HEK293 (cell line): ENCODE measurements around the gene ADM2.

ENCODE experiments used
- GLI4 ChIP-seq: fragments of 450-650 bp; formaldehyde crosslinking; IDR thresholded peaks from 2 replicates; pipeline ENCODE4 v1.5.1; 2016; ENCODE audit warnings: missing biosample characterization, missing genetic modification characterization
- HOXA7 ChIP-seq: sonication (generic); formaldehyde crosslinking; IDR thresholded peaks from 2 replicates; pipeline ENCODE4 v1.8.1; 2022; ENCODE audit warnings: missing genetic modification reagents, borderline replicate concordance
- REPIN1 ChIP-seq: fragments of 450-650 bp; formaldehyde crosslinking; IDR thresholded peaks from 2 replicates; pipeline ENCODE4 v1.5.1; 2017; ENCODE audit warnings: missing biosample characterization, missing genetic modification characterization, low read depth
- TCF7L2 ChIP-seq: IDR thresholded peaks from 2 replicates; pipeline ENCODE4 v1.6.1; 2011; ENCODE audit warnings: low read depth, mild to moderate bottlenecking, inconsistent platforms, low read length, moderate library complexity, borderline replicate concordance
- ZBTB17 ChIP-seq: fragments of 450-650 bp; formaldehyde crosslinking; IDR thresholded peaks from 2 replicates; pipeline ENCODE4 v1.5.1; 2016; ENCODE audit warnings: missing biosample characterization, missing genetic modification characterization
- ZNF140 ChIP-seq: fragments of 450-650 bp; formaldehyde crosslinking; IDR thresholded peaks from 2 replicates; pipeline ENCODE4 v1.5.1; 2016; ENCODE audit warnings: missing biosample characterization, missing genetic modification characterization
- TF ChIP-seq, protein P1 (sequence below): fragments of 450-650 bp; formaldehyde crosslinking; IDR thresholded peaks from 2 replicates; pipeline ENCODE4 v1.5.1; 2016; ENCODE audit warnings: missing biosample characterization, missing genetic modification characterization
- TF ChIP-seq, protein P2 (sequence below): fragments of 450-650 bp; formaldehyde crosslinking; IDR thresholded peaks from 2 replicates; pipeline ENCODE4 v1.5.1; 2016; ENCODE audit warnings: missing biosample characterization, missing genetic modification characterization

DNA sequence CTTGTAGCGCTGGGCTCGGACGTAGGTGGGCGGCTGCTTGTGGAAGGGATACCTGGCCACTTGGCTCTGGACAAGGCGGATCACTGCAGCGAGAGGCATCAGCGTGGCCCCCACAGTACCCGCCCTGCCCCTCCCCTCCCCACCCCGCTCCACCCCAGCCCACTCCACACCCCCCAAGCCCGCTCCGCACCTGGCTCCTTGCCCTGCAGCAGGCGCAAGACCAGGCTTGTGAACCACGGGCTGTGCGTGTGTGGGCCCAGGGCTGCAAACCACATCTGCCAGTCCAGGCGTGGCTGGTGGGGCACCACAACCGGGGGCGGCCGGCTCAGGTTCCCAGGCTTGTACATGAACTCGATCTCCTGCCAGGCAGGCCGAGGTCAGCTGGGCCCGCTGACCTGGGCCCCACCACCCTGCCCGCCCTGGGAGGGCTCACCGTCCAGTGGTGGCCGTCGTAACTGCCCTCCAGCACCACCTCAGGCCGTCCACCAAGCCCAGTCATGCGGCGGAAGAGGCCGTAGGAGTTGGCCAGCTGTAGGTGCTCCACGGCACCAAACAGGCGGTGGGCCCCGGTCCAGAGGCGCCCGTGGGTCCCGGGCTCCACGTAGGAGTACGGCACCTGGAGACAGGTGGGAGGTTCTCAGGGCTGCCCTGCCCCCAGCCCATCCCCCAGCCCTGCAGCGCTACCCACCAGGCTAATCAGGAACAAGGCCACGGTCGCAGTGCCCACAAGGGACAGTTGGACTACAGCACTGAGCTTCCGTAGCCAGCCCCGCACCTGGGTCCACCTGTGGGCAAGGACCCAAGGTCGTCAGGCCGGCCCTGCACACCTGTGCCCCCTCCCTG lies 23.2 kb downstream of the ADM2 start:
- TF ChIP-seq ZBTB17 (tag by site-specific recombination) (no peak), ZNF140 (tag by site-specific recombination) (no peak), TCF7L2 (no peak), REPIN1 (tag by site-specific recombination) (no peak), HOXA7 (CRISPR knock-in tag) (no peak), GLI4 (tag by site-specific recombination) (no peak)
- TF ChIP-seq, protein P1, sequence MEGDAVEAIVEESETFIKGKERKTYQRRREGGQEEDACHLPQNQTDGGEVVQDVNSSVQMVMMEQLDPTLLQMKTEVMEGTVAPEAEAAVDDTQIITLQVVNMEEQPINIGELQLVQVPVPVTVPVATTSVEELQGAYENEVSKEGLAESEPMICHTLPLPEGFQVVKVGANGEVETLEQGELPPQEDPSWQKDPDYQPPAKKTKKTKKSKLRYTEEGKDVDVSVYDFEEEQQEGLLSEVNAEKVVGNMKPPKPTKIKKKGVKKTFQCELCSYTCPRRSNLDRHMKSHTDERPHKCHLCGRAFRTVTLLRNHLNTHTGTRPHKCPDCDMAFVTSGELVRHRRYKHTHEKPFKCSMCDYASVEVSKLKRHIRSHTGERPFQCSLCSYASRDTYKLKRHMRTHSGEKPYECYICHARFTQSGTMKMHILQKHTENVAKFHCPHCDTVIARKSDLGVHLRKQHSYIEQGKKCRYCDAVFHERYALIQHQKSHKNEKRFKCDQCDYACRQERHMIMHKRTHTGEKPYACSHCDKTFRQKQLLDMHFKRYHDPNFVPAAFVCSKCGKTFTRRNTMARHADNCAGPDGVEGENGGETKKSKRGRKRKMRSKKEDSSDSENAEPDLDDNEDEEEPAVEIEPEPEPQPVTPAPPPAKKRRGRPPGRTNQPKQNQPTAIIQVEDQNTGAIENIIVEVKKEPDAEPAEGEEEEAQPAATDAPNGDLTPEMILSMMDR (tag by site-specific recombination) = no peak
- TF ChIP-seq, protein P2, sequence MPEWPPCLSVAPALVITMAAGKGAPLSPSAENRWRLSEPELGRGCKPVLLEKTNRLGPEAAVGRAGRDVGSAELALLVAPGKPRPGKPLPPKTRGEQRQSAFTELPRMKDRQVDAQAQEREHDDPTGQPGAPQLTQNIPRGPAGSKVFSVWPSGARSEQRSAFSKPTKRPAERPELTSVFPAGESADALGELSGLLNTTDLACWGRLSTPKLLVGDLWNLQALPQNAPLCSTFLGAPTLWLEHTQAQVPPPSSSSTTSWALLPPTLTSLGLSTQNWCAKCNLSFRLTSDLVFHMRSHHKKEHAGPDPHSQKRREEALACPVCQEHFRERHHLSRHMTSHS (tag by site-specific recombination) = no peak
